Glomerular endothelial cell (primary cell): ENCODE results near the gene HMMR. TPM values are rescaled to one million over a fixed set of nuclear protein-coding genes. Genes with fewer than 3 reads are reported as not detected.
"Not testable (repeated sequence)": the region's sequence is repeated elsewhere in the genome, so short reads cannot be mapped to it uniquely, and the experiment has no call there.

Experiments used
- DNase-seq: peaks from one replicate; pipeline ENCODE4 v3.0.0-alpha.2; 2011; ENCODE audit warnings: low read depth, low spot score; ENCODE audit errors: extremely low read depth
- total RNA-seq: library from RNA; depleted of rRNA; stranded (reverse); fragments of >200 nt; gene quantifications from 2 replicates; pipeline ENCODE4 v1.2.3, GENCODE V29; 2015

The HMMR gene, protein sequence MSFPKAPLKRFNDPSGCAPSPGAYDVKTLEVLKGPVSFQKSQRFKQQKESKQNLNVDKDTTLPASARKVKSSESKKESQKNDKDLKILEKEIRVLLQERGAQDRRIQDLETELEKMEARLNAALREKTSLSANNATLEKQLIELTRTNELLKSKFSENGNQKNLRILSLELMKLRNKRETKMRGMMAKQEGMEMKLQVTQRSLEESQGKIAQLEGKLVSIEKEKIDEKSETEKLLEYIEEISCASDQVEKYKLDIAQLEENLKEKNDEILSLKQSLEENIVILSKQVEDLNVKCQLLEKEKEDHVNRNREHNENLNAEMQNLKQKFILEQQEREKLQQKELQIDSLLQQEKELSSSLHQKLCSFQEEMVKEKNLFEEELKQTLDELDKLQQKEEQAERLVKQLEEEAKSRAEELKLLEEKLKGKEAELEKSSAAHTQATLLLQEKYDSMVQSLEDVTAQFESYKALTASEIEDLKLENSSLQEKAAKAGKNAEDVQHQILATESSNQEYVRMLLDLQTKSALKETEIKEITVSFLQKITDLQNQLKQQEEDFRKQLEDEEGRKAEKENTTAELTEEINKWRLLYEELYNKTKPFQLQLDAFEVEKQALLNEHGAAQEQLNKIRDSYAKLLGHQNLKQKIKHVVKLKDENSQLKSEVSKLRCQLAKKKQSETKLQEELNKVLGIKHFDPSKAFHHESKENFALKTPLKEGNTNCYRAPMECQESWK
- total RNA-seq = 3.7 and 8.6 TPM in 2 replicates

DNA sequence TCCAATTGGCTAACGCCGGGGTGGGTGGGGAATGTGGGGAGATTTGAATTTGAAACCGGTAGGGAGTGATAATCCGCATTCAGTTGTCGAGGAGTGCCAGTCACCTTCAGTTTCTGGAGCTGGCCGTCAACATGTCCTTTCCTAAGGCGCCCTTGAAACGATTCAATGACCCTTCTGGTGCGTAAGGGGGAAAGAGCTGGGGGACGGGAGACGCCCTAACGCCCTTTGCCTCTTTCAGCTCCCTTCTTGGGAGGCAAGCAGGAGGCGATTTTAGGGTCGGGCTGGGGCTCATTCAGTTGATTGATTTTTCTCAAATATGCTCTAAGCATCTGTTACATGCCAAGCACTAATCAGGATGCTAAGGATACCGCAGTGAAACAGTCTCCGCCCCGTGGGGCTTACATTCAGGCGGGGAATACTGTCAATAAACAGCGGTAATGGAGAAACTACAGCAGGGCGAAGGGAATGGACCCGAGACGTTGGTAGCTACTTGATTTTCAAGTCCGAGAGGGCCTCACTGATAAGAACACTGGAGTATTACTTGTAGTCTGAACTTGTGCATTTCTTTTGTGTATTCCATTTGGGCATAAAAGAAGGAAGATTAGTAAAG lies at the start of gene HMMR:
TSS of gene HMMR (plus strand) at position 71 of the 610 bp plus-strand sequence. CDS start at position 132, 61 bp downstream.
- no peak for DNase-seq

GRCh38 chr5:163415673-163416072 lies 44.8 kb upstream of the HMMR start:
- DNase-seq = not testable (repeated sequence)

DNA sequence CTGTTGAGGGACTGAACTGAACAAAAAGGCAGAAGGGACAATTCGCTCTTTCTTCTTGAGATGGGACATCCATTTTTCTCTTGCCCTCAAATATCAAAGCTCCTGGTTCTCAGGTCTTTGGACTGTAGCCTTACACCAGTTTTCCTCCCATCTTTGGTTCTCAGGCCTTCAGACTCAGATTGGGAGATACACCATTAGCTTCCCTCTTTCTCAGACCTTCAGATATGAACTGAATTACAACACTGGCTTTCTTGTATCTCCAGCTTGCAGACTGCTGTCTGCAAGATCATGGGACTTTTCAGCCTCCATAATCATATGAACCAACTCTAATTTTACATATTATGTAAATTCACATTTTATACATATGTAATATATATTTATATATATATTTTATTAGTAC lies 35.6 kb upstream of the HMMR start:
- no peak for DNase-seq

- not testable (repeated sequence) for DNase-seq
Measured at GRCh38 chr5:163426128-163426527, 34.3 kb upstream of the HMMR start.

DNA sequence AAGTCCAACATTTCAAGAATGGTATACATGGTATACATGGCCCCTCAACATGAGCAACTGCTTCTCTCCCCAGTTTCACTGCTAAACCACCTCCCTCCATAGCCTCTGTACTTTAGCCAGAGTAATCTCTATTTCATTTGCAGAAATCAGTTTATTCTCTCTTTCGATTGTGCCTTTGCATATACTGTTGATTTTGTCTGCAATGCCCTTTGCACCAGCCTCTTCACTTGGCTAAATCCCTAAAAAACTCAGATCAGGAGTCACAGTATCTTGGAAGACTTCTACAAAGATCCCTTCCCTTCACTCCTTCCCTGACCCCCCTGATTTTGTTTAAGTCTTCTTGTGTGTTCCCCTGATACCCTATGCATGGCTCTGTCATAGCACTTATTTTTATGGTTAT lies 27.9 kb upstream of the HMMR start:
- DNase-seq = no peak

DNA sequence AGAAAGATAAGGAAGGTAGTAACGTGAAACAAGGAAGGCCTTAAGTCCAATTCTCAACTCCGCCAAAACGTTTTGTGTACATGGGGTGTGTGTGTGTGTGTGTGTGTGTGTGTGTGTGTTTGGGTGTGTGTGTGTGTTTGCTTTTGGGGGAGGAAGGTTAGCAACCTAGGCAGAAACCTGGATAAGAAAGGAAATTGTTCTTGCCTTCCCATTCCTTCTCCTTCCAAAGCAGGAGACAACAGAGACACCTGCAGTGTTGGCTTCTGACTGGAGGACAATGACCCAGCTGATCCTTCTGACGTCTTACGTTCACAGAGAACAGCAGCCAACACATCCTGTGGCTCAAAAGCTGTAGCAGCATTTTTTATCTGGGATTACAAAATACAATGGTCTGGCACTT lies 27.2 kb upstream of the HMMR start:
- no peak for DNase-seq

- peak; percentile 34 for DNase-seq
Measured at GRCh38 chr5:163434401-163434866, 26.0 kb upstream of the HMMR start.

DNA sequence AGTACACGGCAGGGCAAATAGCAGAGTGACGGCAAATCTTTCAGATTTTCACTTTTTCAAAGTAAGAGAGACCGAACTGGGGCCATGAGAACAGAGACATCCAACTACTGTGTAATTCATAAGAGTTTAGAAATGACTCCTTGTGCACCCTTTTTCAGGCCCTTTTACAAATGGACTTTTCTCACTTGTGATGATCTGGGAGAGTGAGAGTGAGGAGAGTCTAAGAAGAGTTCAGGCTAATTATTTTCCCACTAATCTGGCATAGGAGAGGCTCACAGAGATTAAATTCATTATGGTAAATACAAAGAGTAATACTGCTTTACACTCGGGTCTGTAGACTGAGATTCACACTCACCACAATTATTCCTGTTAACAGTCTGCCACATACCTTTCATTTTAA lies 23.9 kb upstream of the HMMR start:
- no peak for DNase-seq

- no peak for DNase-seq
Measured at GRCh38 chr5:163437011-163437308, 23.5 kb upstream of the HMMR start.

DNA sequence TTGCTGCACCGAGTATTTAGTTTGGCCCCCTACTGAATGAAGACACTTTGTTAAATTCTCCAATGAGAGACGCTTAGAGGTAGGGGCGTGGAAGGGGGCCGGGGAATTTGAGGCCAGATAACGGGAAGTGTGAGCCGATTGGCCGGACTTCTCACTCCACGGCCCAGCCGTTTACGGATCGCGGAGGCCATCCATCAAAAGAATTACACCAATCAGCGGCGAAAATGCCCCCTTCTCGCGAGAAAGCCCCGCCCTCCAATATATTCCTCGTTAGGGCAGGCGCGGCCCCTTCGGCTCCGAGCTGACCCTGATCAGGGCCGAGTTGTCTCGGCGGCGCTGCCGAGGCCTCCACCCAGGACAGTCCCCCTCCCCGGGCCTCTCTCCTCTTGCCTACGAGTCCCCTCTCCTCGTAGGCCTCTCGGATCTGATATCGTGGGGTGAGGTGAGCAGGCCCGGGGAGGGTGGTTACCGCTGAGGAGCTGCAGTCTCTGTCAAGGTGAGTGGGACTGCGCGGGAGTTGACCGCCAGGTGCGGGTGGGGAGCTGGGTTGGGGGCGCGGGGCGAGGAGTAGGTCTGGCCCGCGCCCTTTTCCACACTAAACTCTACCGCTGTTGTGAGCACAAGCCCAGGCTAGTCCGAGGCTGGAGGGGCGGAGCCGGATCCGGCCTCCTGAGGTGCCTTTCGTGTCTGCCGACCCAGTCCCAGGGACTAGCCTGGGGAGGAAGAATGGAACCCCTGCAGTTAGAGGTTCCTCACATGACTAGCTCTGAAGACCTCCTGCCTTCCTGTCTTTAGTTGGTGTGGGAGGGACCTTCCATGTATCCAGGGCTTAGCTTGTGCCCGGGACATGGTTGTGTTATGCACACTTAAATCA lies 22.9 kb upstream of the HMMR start, which contains the start of gene CCNG1:
TSS of gene CCNG1 (plus strand) at position 287 of the 874 bp plus-strand sequence. CDS start 1,662 bp downstream, outside the sequence.
- peak; percentile 67 for DNase-seq

- DNase-seq = no peak
Measured at GRCh38 chr5:163439092-163439425, 21.4 kb upstream of the HMMR start.

- DNase-seq = no peak
Measured at GRCh38 chr5:163440954-163441353, 19.5 kb upstream of the HMMR start.

DNA sequence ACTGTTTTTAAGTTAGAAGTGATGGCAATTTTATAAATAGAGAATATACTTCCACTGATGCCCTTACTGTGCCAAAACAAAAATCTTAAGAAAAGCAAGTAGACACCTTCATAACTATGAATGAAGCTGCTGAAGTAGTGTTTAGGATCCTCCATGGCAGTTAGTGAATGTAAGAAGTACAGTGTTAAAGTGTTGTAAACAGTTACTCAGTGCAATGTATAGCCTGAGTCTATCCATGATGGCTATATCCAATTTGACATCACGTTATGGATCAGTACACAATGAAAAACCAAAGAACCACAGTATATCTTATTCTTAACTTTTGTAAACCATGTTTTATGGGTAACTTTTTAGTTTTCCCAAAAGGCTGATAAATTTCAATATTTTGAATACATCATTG lies 15.9 kb upstream of the HMMR start:
- DNase-seq = no peak

DNA sequence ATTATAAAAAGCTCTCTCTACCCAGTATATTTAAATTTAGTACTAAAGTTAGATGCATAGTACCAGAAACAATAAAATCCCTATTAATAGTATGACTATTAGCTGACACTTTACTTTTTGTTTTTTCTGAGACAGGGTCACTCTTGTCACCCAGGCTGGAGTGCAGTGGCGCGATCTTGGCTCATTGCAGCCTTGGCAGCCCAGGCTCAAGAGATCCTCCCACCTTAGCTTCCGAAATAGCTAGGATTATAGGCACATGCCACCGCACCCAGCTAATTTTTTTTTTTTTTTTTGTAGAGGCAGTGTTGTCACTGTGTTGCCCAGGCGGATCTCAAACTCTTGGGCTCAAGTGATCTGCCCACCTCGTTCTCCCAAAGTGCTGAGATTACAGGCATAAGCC lies 15.1 kb upstream of the HMMR start:
- no peak for DNase-seq

DNA sequence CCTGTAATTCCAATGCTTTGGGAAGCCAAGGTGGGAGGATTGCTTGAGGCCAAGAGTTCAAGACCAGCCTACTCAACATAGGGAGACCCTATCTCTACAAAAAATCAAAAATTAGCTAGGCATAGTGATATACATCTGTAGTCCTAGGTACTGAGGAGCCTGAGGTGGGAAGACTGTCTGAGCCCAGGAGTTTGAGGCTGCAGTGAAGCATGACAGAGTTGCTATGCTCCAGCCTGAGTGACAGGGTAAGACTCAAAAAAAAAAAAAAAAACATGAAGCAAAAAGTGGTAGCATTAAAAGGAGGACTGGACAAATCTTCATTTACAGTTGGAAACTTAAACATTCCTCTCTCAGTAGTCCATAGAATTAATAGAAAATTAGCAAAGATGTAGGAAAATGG lies 13.2 kb upstream of the HMMR start:
- no peak for DNase-seq

DNA sequence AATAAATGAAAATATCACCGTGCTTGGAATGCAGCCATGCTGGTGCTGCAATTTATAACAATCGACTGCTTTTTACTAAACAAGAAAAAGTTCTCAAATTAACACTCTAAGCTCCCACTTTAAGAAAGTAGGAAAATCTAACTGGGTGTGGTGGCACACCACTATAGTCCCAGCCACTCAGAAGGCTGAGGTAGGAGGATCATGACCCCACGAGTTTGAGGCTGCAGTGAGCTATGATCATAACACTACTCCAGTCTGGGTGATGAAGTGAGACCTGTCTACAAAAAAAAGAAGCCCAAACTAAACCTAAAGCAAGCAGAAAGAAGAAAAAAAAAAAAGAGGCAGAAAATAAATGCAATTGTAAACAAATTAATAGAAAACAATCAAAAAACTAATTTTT lies 12.6 kb upstream of the HMMR start:
- no peak for DNase-seq

- no peak for DNase-seq
Measured at GRCh38 chr5:163448491-163448890, 11.9 kb upstream of the HMMR start.

- no peak for DNase-seq
Measured at GRCh38 chr5:163451489-163451888, 8.9 kb upstream of the HMMR start.

DNA sequence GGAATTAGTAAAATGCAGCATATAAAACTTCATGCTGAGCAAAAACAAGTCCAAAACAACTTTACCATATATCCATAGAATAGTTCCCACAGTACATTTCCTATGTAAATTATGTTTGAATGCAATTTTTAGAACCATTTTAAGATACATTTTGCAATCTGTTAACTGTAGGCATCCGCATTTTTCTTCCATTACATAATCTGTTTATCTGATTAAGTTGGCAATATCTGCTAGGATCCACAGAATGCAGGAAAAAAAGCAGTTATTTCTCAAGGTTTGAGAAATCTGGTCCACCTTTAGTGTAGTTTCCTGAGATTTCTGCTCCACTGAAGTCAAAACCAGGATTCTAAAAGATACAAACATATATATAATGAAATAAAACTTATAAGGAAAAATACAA lies 6.7 kb upstream of the HMMR start:
- DNase-seq = no peak

- DNase-seq = not testable (repeated sequence)
Measured at GRCh38 chr5:163455406-163455805, 5.0 kb upstream of the HMMR start.
